Bronchial epithelial cell (primary cell): ENCODE results near the gene CFAP157. TPM values are rescaled to one million over a fixed set of nuclear protein-coding genes. Genes with fewer than 3 reads are reported as not detected.

ENCODE experiments used
- DNase-seq: peaks from one replicate; pipeline ENCODE4 v3.0.0-alpha.2; 2010; ENCODE audit warnings: low read depth
- FAIRE-seq: peaks from 2 replicates; lab custom pipeline; 2011; peaks lifted over from hg19 to GRCh38; lab: Jason Lieb, UNC
- H3K27me3 ChIP-seq: 2 replicates; pipeline ENCODE4 v1.5.1; 2011; ENCODE audit warnings: low read length; ENCODE audit not compliant: control insufficient read depth, insufficient read depth
- H3K36me3 ChIP-seq: 2 replicates; pipeline ENCODE4 v1.5.1; 2011; ENCODE audit warnings: low read length; ENCODE audit not compliant: control insufficient read depth, insufficient read depth
- H3K4me3 ChIP-seq: 2 replicates; pipeline ENCODE4 v1.5.1; 2011; ENCODE audit warnings: mild to moderate bottlenecking, low read depth, low read length, control low read depth
- total RNA-seq: library from RNA; depleted of rRNA; stranded (reverse); fragments of >200 nt; gene quantifications from 2 replicates; pipeline ENCODE4 v1.2.1, GENCODE V29; 2014
- TF ChIP-seq, protein P1 (sequence below): IDR thresholded peaks from 2 replicates; pipeline ENCODE4 v1.5.1; 2011; ENCODE audit warnings: mild to moderate bottlenecking, moderate library complexity, low read length, control low read depth, inconsistent platforms; ENCODE audit not compliant: insufficient read depth, severe bottlenecking

The CFAP157 gene
- total RNA-seq, 1 donor from 2014 or later = not detected

DNA sequence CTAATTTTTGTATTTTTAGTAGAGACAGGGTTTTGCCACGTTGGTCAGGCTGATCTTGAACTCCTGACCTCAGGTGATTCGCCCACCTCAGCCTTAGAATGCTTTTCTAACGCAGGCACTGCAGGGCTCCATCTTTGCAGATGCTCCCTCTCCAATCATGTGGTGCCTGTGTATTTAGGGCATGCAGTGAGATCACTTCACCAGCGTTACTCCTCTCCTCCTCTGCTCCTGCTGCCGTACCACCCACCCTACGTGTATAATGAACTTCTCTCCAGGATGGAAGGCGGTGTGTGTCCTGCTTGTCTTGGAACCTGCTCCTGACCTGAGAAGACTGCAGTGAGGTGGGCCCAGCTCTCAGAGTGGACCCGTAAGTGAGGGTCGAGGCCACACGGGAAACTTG is 13.6 kb upstream of the CFAP157 start:
- no peak for DNase-seq
- H3K4me3 ChIP-seq = no peak overlapping the region
- TF ChIP-seq, protein P1, sequence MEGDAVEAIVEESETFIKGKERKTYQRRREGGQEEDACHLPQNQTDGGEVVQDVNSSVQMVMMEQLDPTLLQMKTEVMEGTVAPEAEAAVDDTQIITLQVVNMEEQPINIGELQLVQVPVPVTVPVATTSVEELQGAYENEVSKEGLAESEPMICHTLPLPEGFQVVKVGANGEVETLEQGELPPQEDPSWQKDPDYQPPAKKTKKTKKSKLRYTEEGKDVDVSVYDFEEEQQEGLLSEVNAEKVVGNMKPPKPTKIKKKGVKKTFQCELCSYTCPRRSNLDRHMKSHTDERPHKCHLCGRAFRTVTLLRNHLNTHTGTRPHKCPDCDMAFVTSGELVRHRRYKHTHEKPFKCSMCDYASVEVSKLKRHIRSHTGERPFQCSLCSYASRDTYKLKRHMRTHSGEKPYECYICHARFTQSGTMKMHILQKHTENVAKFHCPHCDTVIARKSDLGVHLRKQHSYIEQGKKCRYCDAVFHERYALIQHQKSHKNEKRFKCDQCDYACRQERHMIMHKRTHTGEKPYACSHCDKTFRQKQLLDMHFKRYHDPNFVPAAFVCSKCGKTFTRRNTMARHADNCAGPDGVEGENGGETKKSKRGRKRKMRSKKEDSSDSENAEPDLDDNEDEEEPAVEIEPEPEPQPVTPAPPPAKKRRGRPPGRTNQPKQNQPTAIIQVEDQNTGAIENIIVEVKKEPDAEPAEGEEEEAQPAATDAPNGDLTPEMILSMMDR = no peak
- H3K36me3 ChIP-seq = peaks cover 1% of the 10 kb centered on the region
- FAIRE-seq = no peak
- no peaks in the 10 kb centered on the region for H3K27me3 ChIP-seq

DNA sequence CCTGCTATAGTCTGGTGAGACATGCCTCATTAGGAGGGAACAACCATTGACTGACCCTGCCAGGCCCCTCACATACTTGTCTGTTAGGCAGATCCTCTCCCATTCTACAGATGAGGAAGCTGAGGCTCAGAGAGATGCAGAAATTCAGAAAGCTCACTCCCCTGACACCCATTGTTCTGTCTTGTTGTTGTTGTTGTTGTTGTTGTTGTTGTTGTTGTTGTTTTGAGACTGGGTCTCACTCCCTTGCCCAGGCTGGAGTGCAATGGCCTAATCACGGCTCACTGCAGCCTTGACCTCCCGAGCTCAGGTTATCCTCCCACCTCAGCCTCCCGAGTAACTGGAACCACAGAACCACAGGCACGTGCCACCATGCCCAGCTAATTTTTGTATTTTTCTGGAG is 13.1 kb upstream of the CFAP157 start:
- TF ChIP-seq, protein P1 = no peak
- H3K27me3 ChIP-seq = no peaks in the 10 kb centered on the region
- no peak overlapping the region for H3K4me3 ChIP-seq
- H3K36me3 ChIP-seq = peaks cover 1% of the 10 kb centered on the region
- FAIRE-seq = no peak
- no peak for DNase-seq

DNA sequence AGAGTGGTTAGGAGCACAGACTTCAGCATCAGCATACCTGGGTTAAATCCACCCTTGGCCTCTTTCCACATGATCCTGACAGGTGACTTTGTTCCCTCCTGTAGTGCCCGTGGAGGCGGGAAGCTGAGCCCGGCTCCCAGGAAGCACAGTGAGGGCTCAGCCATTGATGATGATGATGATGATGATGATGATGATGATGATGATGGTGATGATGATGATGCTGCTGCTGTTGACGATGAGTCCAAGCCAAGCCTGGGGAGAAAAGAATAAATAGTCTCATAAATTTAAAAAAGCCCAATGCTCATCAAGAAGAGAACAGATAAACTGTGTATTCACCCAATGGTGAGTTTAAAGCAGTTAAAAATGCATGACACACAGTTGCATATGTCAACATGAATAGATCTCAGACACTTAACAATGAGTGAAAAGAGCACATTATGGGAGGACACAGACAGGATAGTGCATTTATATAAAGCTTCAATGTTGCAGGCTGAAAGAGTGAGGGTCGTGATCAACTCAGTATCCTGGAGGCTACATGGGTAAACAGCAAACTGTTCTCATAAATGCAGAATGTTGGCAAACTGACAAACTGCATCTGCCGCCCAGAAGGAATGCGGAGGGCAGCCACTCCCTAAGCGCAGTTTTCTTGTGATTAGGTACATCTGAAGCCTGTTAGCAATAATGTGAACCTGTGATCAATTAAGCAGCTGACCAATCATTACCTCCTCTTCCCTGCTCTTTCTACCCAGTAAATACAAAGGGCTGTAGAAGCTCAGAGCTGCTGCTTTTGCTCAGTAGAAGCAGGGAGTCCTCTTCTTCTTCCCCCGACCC is 11.7 kb upstream of the CFAP157 start:
- DNase-seq (no peak), FAIRE-seq (no peak)
- no peaks in the 10 kb centered on the region for H3K36me3 ChIP-seq
- TF ChIP-seq, protein P1 = no peak
- no peaks in the 10 kb centered on the region for H3K27me3 ChIP-seq
- H3K4me3 ChIP-seq = no peak overlapping the region

- no peak for DNase-seq
- FAIRE-seq = no peak
- Histone ChIP-seq H3K36me3 (no peaks in the 10 kb centered on the region), H3K4me3 (no peak overlapping the region), H3K27me3 (no peaks in the 10 kb centered on the region)
- TF ChIP-seq, protein P1 = no peak
These were observed 9.2 kb upstream of the CFAP157 start for GRCh38 chr9:127697575-127697974.

DNA sequence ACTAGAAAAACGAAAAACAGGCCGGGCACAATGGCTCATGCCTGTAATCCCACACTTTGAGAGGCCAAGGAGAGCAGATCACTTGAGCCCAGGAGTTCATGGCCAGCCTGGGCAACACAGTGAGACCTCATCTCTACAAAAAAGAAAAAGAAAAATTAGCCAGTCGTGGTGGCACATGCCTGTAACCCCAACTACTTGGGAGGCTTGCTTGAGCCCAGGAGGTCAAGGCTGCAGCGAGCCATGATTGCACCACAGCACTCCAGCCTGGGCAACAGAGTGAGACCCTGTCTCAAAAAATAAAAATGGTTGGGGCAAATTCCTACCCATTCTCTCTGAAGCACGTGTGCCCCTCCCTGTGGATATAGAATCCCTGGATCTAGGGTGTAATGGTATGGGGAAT is 8.4 kb upstream of the CFAP157 start:
- H3K4me3 ChIP-seq = no peak overlapping the region
- FAIRE-seq (no peak), DNase-seq (no peak)
- H3K27me3 ChIP-seq = no peaks in the 10 kb centered on the region
- H3K36me3 ChIP-seq = no peaks in the 10 kb centered on the region
- TF ChIP-seq, protein P1 = no peak
